ENCODE measurements around the gene RBBP8NL.

DNA sequence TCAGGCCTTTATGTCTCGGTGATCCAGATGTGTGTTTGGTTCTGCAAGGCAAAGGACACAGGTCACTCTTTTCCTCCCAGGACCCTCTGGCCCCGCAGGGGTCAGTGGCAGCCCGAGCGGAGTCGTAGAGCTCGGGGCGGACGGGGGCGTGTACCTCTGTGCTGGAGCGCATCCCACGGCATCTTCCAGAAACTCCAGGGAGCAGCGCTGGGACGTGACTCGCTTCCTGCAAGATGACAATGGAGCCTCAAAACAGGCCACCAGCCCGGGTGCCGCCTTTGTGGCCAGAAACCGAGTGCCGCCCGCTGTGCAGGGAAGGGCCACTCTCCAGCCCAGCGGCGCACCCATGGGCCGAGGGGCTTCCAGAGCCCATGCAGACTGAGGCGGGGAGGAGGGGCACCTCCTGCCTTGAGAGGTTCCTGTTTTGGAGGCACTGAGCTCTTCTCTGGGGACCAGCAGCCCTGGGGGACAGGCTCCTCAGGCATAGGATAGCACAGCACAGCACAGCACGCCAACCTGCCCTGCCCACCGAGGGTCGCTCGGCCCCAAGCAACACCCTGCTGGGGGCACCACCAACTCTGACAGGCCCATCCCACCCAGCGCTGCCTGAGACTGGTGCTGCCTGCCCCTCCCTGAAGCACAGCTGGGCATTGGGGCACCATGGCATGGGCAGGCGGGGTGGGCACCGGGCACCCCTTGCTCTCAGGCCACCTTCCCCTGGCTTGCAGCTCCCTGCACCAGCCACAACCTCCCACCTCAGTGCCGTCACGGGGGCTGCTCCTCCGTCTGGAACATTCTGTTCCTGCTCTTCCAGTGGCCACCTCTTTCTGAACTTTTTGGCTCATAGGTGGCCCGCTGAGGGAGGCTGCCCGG lies 30.7 kb downstream of the RBBP8NL start:
- TF ChIP-seq CTCF (IDR thresholded peaks at IDR 0.05; ENCODE audit: low read length) (no peak), EZH2 (IDR thresholded peaks at IDR 0.05; ENCODE audit: borderline replicate concordance, low read length) (no peak)

Data from OCI-LY1 (cell line).